Left forelimb (tissue), 1 donor: ENCODE measurements around the gene PRKCI.
"Not testable (repeated sequence)": the region's sequence is repeated elsewhere in the genome, so short reads cannot be mapped to it uniquely, and the experiment has no call there.

Experiments
- DNase-seq: peaks from one replicate; pipeline ENCODE4 v3.0.0-alpha.2; 2018; ENCODE audit warnings: low spot score

Gene PRKCI

GRCh38 chr3:170225166-170225565 lies 2.9 kb downstream of the PRKCI start:
- no peak for DNase-seq

- DNase-seq, result no peak
These were observed 4.3 kb downstream of the PRKCI start for GRCh38 chr3:170226426-170226960.

- DNase-seq, result no peak
These were observed 6.0 kb downstream of the PRKCI start for GRCh38 chr3:170228093-170228766.

- no peak for DNase-seq
These were observed 10.0 kb downstream of the PRKCI start for GRCh38 chr3:170232266-170232665.

GRCh38 chr3:170233530-170233929 lies 11.3 kb downstream of the PRKCI start:
- no peak for DNase-seq

GRCh38 chr3:170240142-170240541 lies 17.9 kb downstream of the PRKCI start:
- no peak for DNase-seq

GRCh38 chr3:170240671-170241070 lies 18.4 kb downstream of the PRKCI start:
- DNase-seq, result no peak

- DNase-seq, result no peak
These were observed 22.4 kb downstream of the PRKCI start for GRCh38 chr3:170244576-170244975.

- no peak for DNase-seq
These were observed 25.7 kb downstream of the PRKCI start for GRCh38 chr3:170247875-170248274.

- no peak for DNase-seq
These were observed 34.4 kb downstream of the PRKCI start for GRCh38 chr3:170256597-170256996.

- no peak for DNase-seq
These were observed 34.9 kb downstream of the PRKCI start for GRCh38 chr3:170257145-170257544.

- DNase-seq, result no peak
These were observed 35.9 kb downstream of the PRKCI start for GRCh38 chr3:170258105-170258487.

- DNase-seq, result no peak
These were observed 37.7 kb downstream of the PRKCI start for GRCh38 chr3:170259907-170260306.

- DNase-seq, result no peak
These were observed 45.6 kb downstream of the PRKCI start for GRCh38 chr3:170267793-170268192.

- not testable (repeated sequence) for DNase-seq
These were observed 47.5 kb downstream of the PRKCI start for GRCh38 chr3:170269673-170270254.

- no peak for DNase-seq
These were observed 48.2 kb downstream of the PRKCI start for GRCh38 chr3:170270282-170270881.

GRCh38 chr3:170274641-170275040 lies 52.4 kb downstream of the PRKCI start:
- no peak for DNase-seq

- no peak for DNase-seq
These were observed 53.6 kb downstream of the PRKCI start for GRCh38 chr3:170275832-170276231.

- DNase-seq, result not testable (repeated sequence)
These were observed 55.1 kb downstream of the PRKCI start for GRCh38 chr3:170277311-170277710.

GRCh38 chr3:170277833-170278580 lies 55.8 kb downstream of the PRKCI start:
- no peak for DNase-seq

- DNase-seq, result no peak
These were observed 56.4 kb downstream of the PRKCI start for GRCh38 chr3:170278627-170279026.

- no peak for DNase-seq
These were observed 68.0 kb downstream of the PRKCI start for GRCh38 chr3:170290194-170290593.

- no peak for DNase-seq
These were observed 73.4 kb downstream of the PRKCI start for GRCh38 chr3:170295586-170295985.
